Measurements from ENCODE around the gene RANBP10.

RANBP10 gene

DNA sequence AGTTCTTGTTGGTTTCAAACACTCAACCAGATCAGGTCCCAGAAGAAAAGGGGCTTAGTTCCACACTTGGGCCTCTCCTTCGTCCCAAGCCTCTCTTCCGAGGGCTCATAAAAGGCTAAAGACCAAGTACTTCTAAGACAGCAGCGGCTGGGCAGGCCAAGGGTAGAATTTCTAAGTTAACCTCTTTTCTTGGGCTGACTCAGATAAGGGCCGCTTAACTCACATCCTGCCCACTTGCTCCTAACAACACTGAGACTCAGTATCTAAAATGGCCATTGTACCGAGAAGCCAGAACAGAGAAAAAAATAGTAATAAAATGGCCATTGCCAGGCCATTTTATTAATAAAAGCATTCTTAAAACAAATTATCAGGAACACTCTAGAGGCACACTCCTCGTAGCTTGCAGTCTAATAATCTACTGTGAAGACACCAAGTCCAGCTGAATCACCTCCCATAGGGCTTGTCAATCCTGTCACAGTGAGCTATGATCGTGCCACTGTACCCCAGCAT, 42.1 kb downstream of the RANBP10 start:
- no peaks in the 10 kb centered on the region for H4K20me1 ChIP-seq (ENCODE audit: insufficient read depth, low read length, poor library complexity, severe bottlenecking)
- no peak for TF ChIP-seq EZH2phosphoT487 (IDR thresholded peaks at IDR 0.05; ENCODE audit: borderline replicate concordance)
- TF ChIP-seq, protein P1, sequence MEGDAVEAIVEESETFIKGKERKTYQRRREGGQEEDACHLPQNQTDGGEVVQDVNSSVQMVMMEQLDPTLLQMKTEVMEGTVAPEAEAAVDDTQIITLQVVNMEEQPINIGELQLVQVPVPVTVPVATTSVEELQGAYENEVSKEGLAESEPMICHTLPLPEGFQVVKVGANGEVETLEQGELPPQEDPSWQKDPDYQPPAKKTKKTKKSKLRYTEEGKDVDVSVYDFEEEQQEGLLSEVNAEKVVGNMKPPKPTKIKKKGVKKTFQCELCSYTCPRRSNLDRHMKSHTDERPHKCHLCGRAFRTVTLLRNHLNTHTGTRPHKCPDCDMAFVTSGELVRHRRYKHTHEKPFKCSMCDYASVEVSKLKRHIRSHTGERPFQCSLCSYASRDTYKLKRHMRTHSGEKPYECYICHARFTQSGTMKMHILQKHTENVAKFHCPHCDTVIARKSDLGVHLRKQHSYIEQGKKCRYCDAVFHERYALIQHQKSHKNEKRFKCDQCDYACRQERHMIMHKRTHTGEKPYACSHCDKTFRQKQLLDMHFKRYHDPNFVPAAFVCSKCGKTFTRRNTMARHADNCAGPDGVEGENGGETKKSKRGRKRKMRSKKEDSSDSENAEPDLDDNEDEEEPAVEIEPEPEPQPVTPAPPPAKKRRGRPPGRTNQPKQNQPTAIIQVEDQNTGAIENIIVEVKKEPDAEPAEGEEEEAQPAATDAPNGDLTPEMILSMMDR (conservative IDR thresholded peaks at IDR 0.05; ENCODE audit: low read length): no peak
- H3K9ac ChIP-seq (ENCODE audit: low read depth, low read length, poor library complexity, severe bottlenecking): no peak overlapping the region
- H3K4me1 ChIP-seq (ENCODE audit: insufficient read depth, low read length, poor library complexity, severe bottlenecking): no peaks in the 10 kb centered on the region
- H2AFZ ChIP-seq (ENCODE audit: low read length): no peak overlapping the region
- no peaks in the 10 kb centered on the region for H3K9me3 ChIP-seq (ENCODE audit: insufficient read depth, low read depth, low read length)
- H3K9me2 ChIP-seq (replicated peaks; ENCODE audit: low read depth, low read length): no peaks in the 10 kb centered on the region
- peaks cover 18% of the 10 kb centered on the region; the same call in 1 of the 2 replicates for H3K79me2 ChIP-seq (ENCODE audit: insufficient read depth, low read length)
- H3K4me2 ChIP-seq (ENCODE audit: low read depth, low read length, poor library complexity, severe bottlenecking): no peak overlapping the region
- H3K4me3 ChIP-seq (ENCODE audit: low read length, poor library complexity, severe bottlenecking): no peak overlapping the region
- H3K27me3 ChIP-seq (ENCODE audit: insufficient read depth, low read length, poor library complexity, severe bottlenecking): no peaks in the 10 kb centered on the region
- H3K36me3 ChIP-seq (ENCODE audit: insufficient read depth, low read length): peaks cover 35% of the 10 kb centered on the region; the same call in 1 of the 2 replicates
- H3F3A ChIP-seq (ENCODE audit: low read depth): no peaks in the 10 kb centered on the region

DNA sequence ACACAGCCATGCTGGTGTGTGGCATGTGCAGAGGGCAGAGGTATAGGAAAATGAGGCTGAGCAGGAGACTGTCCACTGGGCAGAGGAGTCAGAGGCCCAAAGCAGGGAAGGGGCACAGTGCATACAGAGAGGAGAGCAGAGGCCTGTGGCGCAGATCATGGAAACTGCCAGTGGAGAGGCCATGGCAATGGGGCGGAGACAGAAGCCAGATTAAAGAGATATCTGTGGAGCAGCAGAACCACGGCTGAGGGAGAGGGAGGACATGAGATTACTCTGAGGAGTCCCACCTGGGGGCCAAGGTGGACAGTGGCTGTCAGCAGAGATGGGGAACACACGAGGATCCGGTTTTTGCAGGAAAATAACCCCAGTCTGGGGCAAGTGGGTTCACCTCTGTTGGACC, 43.3 kb downstream of the RANBP10 start:
- Histone ChIP-seq H2AFZ (ENCODE audit: low read length) (no peak overlapping the region), H3K36me3 (ENCODE audit: insufficient read depth, low read length) (peaks cover 30% of the 10 kb centered on the region; the same call in 1 of the 2 replicates), H4K20me1 (ENCODE audit: insufficient read depth, low read length, poor library complexity, severe bottlenecking) (no peaks in the 10 kb centered on the region), H3K4me3 (ENCODE audit: low read length, poor library complexity, severe bottlenecking) (no peak overlapping the region), H3K9me3 (ENCODE audit: insufficient read depth, low read depth, low read length) (no peaks in the 10 kb centered on the region), H3K27me3 (ENCODE audit: insufficient read depth, low read length, poor library complexity, severe bottlenecking) (no peaks in the 10 kb centered on the region), H3K9ac (ENCODE audit: low read depth, low read length, poor library complexity, severe bottlenecking) (no peak overlapping the region), H3K4me1 (ENCODE audit: insufficient read depth, low read length, poor library complexity, severe bottlenecking) (no peaks in the 10 kb centered on the region), H3K9me2 (replicated peaks; ENCODE audit: low read depth, low read length) (no peaks in the 10 kb centered on the region), H3K79me2 (ENCODE audit: insufficient read depth, low read length) (peaks cover 18% of the 10 kb centered on the region; the same call in 1 of the 2 replicates), H3F3A (ENCODE audit: low read depth) (no peaks in the 10 kb centered on the region), H3K4me2 (ENCODE audit: low read depth, low read length, poor library complexity, severe bottlenecking) (no peak overlapping the region)
- TF ChIP-seq EZH2phosphoT487 (IDR thresholded peaks at IDR 0.05; ENCODE audit: borderline replicate concordance): no peak
- TF ChIP-seq, protein P1 (conservative IDR thresholded peaks at IDR 0.05; ENCODE audit: low read length): no peak

DNA sequence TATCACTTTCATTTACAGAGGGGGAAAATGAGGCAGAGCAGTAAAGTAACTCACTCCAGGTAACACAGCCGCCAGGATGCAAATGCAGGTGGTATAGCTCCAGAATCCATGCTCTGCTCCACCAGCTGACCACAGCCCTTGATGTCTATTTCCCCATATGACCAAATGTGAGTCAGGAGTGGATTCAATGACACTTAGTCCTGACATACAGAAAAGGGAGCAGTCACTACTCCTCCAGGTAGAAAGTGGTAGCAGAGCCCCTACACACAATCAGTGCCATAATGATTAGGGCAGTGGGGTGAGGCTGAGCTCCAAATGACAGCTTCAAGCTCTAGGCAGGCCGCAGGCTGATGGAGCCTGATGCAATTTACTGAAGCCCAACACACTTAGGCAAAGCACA, 44.0 kb downstream of the RANBP10 start:
- no peaks in the 10 kb centered on the region for H3K9me3 ChIP-seq (ENCODE audit: insufficient read depth, low read depth, low read length)
- H3K27me3 ChIP-seq (ENCODE audit: insufficient read depth, low read length, poor library complexity, severe bottlenecking): no peaks in the 10 kb centered on the region
- H3K4me3 ChIP-seq (ENCODE audit: low read length, poor library complexity, severe bottlenecking): no peak overlapping the region
- no peak overlapping the region for H2AFZ ChIP-seq (ENCODE audit: low read length)
- H3K9ac ChIP-seq (ENCODE audit: low read depth, low read length, poor library complexity, severe bottlenecking): no peak overlapping the region
- no peaks in the 10 kb centered on the region for H3K9me2 ChIP-seq (replicated peaks; ENCODE audit: low read depth, low read length)
- H4K20me1 ChIP-seq (ENCODE audit: insufficient read depth, low read length, poor library complexity, severe bottlenecking): no peaks in the 10 kb centered on the region
- TF ChIP-seq, protein P1 (conservative IDR thresholded peaks at IDR 0.05; ENCODE audit: low read length): no peak
- TF ChIP-seq EZH2phosphoT487 (IDR thresholded peaks at IDR 0.05; ENCODE audit: borderline replicate concordance): no peak
- peaks cover 30% of the 10 kb centered on the region; the same call in 1 of the 2 replicates for H3K36me3 ChIP-seq (ENCODE audit: insufficient read depth, low read length)
- no peak overlapping the region for H3K4me2 ChIP-seq (ENCODE audit: low read depth, low read length, poor library complexity, severe bottlenecking)
- no peaks in the 10 kb centered on the region for H3F3A ChIP-seq (ENCODE audit: low read depth)
- H3K79me2 ChIP-seq (ENCODE audit: insufficient read depth, low read length): peaks cover 18% of the 10 kb centered on the region; the same call in 1 of the 2 replicates
- H3K4me1 ChIP-seq (ENCODE audit: insufficient read depth, low read length, poor library complexity, severe bottlenecking): no peaks in the 10 kb centered on the region

All from Loucy (cell line).